GM10266 (cell line): ENCODE data around the gene SMYD2.

Experiments
- DNase-seq: peaks from one replicate; pipeline ENCODE4 v3.0.0; 2012; ENCODE audit errors: extremely low spot score
- TF ChIP-seq, protein P1 (sequence below): IDR thresholded peaks from 2 replicates; pipeline ENCODE4 v1.5.1; 2012; ENCODE audit warnings: mild to moderate bottlenecking, low read depth; ENCODE audit not compliant: control insufficient read depth, insufficient read depth; ENCODE audit errors: missing control alignments

Gene SMYD2

DNA sequence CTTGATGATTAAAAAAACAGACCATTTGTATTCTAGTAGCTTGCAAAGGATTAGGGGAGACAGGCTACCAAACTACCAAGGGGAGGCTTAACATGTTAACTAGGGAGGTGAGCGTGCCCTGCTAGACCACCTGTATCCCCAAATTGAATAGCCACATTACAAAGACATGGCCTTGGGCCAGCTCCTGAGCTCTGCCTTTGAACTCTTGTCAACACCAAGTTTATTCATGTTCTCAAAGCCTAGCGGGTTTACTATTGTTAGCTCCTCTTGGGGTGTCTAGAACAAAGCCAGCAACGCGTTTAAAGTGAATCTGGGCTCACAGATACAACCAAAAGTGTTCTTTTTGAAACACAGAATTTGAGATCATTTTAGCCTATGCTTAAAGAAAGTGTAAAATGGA lies 36.3 kb downstream of the SMYD2 start:
- TF ChIP-seq, protein P1, sequence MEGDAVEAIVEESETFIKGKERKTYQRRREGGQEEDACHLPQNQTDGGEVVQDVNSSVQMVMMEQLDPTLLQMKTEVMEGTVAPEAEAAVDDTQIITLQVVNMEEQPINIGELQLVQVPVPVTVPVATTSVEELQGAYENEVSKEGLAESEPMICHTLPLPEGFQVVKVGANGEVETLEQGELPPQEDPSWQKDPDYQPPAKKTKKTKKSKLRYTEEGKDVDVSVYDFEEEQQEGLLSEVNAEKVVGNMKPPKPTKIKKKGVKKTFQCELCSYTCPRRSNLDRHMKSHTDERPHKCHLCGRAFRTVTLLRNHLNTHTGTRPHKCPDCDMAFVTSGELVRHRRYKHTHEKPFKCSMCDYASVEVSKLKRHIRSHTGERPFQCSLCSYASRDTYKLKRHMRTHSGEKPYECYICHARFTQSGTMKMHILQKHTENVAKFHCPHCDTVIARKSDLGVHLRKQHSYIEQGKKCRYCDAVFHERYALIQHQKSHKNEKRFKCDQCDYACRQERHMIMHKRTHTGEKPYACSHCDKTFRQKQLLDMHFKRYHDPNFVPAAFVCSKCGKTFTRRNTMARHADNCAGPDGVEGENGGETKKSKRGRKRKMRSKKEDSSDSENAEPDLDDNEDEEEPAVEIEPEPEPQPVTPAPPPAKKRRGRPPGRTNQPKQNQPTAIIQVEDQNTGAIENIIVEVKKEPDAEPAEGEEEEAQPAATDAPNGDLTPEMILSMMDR: no peak
- DNase-seq: no peak

GRCh38 chr1:214317734-214318133 lies 36.8 kb downstream of the SMYD2 start:
- no peak for DNase-seq
- TF ChIP-seq, protein P1: no peak

DNA sequence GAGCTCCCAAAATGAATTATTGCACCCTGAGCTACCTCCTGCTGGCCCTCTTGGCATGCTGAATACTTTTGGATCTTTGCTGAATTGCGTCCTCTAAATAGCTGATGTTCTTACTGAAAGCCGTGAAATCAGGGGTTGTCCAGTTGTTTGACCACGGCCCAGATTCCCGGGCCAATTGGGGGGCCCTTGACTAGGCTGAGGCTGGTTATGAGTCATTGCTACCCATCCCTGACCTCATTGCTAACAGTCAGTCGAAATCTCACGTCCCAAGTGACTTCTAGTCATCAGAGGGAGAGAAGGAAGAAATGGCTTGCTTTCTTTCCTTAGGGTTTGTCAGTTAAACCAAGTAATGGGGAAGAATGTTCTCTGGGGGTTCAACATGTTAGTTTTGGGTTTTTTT lies 37.4 kb downstream of the SMYD2 start:
- no peak for DNase-seq
- TF ChIP-seq, protein P1: no peak

GRCh38 chr1:214318956-214319736 lies 38.2 kb downstream of the SMYD2 start:
- TF ChIP-seq, protein P1: no peak
- no peak for DNase-seq

DNA sequence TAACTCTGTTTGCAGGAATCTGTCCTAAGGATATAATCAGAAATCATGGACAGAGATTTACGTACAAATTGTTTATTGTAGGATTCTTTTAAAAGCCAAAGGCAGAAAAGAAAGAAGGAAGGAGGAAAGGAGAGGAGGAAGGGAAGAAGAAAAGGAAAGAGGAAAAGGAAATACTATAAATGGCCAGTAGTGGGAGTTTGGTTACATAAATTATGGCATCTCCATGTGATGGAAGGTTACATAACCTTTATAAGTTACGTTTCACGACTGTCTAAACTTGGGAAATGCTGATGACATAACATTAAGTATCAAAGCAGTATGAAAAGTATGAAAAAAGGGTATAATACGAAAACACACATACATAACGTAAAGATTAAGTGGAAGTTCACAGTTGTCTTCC lies 39.0 kb downstream of the SMYD2 start:
- TF ChIP-seq, protein P1: no peak
- DNase-seq: no peak

DNA sequence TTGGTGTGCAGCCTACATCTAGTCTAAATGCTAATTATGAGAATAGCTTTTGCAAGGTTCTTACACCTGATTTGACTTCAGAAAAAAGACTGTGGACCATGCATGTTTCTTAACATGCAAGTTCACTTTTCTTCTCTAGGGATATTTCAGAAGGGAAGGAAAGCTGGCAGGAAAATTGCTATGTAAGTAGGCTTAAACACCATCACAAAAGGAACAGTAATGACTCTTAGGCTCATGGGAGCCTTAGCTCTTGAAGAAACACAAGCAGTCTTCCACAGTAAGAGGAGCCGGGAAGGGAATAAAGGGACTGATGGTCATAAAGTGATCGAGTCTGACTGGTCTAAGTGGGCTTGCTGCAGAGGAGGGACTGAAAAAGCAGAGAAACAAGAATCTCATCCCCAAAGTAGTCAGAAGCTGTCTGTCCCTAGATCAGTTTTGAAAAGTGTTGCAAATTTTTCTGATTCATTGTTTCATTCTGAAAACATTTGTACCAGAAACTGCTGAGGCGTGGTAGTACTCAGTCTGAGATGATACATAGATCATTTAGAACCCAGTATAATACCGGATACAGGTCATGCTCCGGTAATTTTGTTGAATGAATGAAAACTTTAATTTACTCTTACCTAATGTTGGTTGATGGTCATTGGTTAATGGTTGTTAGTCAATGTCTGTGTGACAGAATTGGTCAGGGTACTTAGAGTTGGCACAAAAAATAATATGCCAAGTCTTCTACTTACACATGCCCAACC lies 40.9 kb downstream of the SMYD2 start:
- TF ChIP-seq, protein P1: no peak
- DNase-seq: no peak
